AG20443 (cell line): ENCODE measurements around the gene TSGA10IP.
A peak's percentile ranks its signal among the peaks of the same experiment; 100 is the strongest.
"Not testable (repeated sequence)": the region's sequence is repeated elsewhere in the genome, so short reads cannot be mapped to it uniquely, and the experiment has no call there.

Experiments
- DNase-seq: peaks from one replicate; pipeline ENCODE4 v3.0.0; 2012; ENCODE audit warnings: low spot score, mixed read lengths

TSGA10IP gene

DNA sequence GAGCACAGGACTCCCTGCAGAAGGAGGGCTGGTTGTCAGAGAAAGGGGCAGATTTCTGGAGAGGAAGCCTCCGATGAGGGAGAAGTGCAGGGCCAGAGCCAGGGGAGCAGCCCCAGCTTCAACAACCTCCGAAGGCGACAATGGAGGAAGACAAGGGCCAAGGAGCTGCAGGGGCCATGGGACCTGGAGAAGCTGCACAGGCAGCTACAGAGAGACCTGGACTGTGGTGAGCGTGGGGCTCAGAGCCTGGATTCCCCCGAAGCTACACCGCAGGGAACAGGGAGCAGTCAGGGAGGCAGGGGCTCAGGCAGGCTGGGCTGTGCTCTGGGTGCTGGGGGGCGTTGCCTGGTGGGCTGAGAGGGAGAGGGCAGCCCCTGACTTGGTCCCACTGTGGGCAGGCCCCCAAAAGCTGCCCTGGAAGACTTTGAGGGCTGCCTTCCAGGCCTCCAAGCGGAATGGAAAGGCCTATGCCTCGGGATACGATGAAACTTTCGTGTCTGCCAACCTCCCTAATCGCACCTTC is 2.4 kb downstream of the TSGA10IP start:
- no peak for DNase-seq

DNA sequence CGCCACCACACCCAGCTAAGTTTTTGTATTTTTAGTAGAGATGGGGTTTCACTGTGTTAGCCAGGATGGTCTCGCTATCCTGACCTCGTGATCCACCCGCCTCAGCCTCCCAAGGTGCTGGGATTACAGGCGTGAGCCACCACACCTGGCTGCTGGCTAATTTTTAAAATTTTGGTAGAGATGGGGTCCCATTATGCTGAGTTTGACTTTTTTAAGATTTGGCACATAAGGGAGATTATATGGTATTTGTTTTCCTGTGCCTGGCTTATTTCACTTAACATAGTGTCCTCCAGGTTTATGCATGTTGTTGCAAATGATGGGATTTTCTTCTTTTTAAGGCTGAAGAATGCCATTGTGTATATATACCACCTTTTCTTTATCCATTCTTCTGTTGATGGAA is 5.4 kb downstream of the TSGA10IP start:
- not testable (repeated sequence) for DNase-seq

- DNase-seq: not testable (repeated sequence)
These were observed 6.4 kb downstream of the TSGA10IP start for GRCh38 chr11:65951641-65952040.

GRCh38 chr11:65952052-65952521 is 6.8 kb downstream of the TSGA10IP start:
- DNase-seq: no peak

DNA sequence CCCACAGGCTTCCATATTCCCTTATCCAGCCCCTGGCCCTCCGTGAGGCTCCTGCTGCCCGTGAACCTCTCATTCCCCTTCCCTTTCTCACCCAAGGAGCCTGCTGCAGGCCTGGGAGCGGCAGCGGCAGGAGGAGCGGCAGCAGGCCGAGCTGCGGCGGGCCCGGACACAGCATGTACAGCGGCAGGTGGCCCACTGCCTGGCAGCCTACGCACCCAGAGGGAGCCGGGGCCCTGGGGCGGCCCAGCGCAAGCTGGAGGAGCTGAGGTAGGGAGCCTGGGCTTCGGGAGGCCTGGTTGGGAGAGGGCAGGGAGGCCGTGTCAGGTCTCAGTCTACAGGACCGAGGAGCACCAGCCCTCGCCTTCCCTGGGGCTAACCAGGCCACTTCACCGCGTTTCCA is 8.2 kb downstream of the TSGA10IP start:
- DNase-seq: no peak

DNA sequence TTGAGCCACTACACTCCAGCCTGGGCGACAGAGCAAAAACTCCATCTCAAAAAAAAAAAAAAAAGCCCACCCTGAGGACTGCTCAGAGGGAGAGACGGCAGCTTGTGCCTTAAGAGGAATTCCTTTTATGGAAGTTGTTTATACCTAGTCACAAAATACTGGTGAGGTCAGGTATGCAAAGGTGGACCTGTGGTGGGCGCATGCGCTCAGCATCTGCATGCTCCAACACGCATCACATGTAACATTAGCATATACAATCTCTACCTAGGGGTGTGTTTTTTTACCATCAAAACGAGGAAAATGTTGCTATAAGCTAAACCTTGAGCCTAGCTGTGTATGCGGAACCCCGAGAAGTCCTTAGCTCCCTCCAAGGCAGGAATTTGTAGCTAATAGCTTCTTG is 9.5 kb downstream of the TSGA10IP start:
- DNase-seq: no peak

DNA sequence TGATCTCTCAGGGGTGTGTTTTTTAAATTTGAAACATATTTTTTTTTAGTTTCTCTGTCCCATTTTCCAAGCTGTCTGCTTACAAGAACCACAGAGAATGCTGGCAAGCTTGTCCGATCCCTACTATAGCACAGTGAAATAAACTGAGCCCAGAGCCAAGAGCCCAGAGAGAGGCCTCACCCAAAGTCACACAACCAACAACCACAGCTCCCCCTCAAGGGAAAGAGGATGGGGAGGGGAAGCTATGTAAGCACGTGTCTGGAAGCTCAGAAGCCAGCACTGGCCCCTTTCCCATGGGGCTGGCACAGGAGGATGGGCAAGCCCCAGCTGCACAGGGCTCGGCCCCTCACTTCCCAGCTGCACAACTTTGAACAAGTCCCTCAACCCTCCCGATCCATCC is 13.0 kb downstream of the TSGA10IP start:
- DNase-seq: no peak

DNA sequence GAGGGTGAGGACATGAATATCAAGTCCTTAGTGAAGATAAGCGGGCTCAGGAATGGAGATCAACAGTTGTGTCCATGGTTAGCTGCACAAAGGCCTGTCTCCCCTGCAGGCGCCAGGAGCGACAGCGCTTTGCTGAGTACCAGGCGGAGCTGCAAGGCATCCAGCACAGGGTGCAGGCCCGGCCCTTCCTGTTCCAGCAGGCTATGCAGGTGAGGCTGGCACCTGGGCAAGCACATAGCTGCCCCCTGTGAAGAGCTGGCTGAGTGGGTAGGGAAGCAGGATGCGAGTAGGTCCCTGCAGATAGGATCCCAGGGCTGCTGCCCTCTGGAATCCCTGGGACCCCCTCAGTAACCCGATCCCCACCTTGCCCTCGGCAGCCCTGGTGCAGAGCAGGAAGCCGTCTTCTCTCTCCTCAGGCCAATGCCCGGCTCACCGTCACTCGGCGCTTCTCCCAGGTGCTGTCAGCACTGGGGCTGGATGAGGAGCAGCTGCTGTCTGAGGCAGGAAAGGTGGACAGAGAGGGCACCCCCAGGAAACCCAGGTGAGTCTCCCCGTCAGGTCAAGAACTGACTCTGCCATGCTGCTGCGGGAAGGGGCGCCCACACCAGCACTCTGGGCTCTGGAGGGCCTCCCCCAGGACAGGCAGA is 13.6 kb downstream of the TSGA10IP start:
- DNase-seq: no peak

DNA sequence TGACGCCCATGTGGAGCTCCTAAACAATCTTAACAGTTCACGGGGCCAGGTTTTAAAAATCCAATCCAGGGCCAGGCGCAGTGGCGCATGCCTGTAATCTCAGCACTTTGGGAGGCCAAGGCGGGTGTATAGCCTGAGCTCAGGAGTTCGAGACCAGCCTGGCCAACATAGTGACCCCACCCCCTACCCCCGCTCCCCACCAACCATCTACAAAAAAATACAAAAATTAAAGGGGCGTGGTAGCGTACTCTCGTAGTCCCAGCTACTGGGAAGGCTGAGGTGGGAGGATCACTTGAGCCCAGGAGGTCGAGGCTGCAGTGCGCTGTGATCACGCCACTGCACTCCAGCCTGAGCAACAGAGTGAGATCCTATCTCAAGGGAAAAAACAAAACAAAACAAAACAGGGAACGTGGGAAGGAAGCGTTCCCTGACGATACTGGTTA is 15.6 kb downstream of the TSGA10IP start:
- no peak for DNase-seq

- peak; percentile 100 for DNase-seq
These were observed 16.2 kb downstream of the TSGA10IP start, which contains the start of gene SART1 for GRCh38 chr11:65961267-65962140. SART1 (plus strand) TSS chr11:65961734; CDS start chr11:65961781, 47 bp downstream.

- no peak for DNase-seq
These were observed 16.9 kb downstream of the TSGA10IP start for GRCh38 chr11:65962141-65962564.

DNA sequence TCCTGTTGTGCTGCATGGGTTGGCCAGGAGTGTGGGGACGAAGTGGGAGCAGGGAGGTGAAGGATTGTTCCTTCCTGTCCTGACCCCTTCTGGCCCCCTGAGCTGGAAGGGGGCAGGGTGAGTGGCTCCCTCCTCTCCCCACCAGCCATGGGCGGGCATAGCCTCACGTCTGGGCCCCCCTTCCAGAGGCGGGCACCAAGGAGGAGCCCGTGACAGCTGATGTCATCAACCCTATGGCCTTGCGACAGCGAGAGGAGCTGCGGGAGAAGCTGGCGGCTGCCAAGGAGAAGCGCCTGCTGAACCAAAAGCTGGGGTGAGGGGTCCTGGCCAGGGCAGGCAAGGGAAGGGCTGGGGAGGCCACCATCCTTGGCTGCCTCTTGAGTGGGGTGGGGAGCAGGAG is 19.6 kb downstream of the TSGA10IP start:
- DNase-seq: no peak

DNA sequence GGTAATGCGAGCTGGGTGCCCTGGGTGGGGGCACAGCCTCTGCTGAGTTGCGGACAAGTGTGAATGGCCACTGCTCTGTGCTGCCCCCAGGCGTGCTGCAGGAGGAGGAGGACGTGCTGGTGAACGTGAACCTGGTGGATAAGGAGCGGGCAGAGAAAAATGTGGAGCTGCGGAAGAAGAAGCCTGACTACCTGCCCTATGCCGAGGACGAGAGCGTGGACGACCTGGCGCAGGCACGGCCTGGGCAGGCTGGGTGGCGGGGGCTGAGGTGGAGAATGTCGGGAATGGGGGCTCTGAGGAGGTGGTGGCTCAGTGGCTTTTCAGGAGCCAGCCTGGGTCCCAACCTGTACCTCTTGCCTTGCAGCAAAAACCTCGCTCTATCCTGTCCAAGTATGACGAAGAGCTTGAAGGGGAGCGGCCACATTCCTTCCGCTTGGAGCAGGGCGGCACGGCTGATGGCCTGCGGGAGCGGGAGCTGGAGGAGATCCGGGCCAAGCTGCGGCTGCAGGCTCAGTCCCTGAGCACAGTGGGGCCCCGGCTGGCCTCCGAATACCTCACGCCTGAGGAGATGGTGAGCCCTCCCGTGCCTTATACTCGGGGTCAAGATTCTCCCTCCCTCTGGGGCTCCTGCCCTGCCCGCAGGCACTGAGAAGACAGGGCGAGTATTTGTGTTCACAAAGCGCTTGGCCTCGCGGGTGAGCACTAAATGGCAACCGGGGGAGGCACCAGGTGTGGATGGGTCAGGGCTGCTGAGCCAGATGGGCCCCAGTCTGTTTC is 20.9 kb downstream of the TSGA10IP start:
- DNase-seq: no peak

DNA sequence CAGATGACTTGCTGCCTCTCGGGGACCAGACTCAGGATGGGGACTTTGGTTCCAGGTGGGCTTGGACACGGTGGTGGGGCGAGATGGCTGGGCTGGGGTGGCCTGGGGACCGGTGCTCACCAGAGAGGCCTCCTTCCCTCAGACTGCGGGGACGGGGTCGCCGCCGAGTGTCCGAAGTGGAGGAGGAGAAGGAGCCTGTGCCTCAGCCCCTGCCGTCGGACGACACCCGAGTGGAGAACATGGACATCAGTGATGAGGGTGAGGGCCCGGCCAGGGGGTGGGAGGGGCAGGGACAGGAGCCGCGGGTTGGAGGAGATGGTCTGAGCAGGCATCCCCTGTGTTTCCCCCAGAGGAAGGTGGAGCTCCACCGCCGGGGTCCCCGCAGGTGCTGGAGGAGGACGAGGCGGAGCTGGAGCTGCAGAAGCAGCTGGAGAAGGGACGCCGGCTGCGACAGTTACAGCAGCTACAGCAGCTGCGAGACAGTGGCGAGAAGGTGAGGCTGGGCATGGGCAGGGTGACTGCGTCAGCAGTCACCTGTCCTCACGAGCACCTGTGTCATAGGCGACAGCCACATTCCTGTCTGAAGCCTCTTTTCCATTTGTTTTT is 22.2 kb downstream of the TSGA10IP start:
- no peak for DNase-seq

- no peak for DNase-seq
These were observed 23.6 kb downstream of the TSGA10IP start for GRCh38 chr11:65968600-65969482.

DNA sequence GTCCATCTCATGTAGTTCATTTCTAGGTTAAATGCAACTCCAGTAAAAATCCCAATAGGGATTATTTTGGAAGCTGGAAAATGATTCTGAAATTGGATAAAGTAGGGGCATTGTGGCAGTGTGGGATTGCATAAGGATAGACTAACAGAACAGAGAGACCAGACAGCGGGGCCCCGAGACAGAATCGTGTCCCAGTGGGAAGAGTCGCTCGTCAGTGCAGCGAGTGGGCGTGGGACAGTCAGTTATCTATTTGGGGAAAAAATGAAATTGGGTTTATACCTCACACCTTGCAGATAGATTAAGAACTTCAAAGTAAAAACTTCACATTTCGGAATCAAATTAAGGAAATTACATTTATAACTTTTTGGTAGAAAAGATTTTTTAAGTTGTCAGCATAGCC is 26.8 kb downstream of the TSGA10IP start:
- no peak for DNase-seq

DNA sequence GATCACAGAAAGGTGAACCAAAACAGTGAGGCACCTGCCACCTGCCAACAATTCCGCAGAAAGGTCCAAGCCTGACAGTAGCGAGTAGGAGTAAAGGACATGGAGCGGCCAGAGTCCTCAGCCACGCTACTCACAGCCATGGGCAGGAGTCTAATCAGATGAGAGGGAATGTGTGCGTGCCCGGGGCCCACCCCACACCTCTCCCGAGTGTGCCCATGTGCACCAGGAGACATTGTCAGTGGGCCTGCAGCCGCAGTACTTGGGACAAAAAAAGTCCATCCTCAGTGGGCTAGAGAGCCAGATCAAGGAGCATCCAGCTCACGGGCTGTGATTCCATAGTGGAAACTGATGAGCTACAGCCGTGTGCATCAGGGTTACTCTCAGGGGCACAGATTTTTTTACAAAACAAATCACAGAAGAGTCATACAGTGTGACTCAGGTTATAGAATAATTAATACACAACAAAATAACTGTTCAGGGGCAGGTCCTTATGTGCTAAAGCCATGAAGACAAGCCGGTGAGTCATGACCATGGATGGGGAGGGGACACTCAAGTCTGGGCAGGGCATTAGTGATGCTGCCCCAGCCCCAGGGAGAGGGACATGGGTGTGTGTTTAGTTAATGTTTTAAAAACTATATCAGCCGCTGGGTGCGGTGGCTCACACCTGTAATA is 28.3 kb downstream of the TSGA10IP start:
- DNase-seq: no peak

- no peak for DNase-seq
These were observed 30.5 kb downstream of the TSGA10IP start for GRCh38 chr11:65975771-65976170.

GRCh38 chr11:65976216-65977176 is 31.2 kb downstream of the TSGA10IP start:
- peak; percentile 5 for DNase-seq
